ENCODE data around the gene EDC4. TPM values are rescaled to one million over a fixed set of nuclear protein-coding genes. Genes with fewer than 3 reads are reported as not detected.

EDC4 gene
- total and polyA plus RNA-seq, 2 donors from 2014 or later = 44.7 to 56.5 TPM

GRCh38 chr16:67884684-67885083, 11.8 kb downstream of the EDC4 start, which contains the start of gene NRN1L:
Gene NRN1L (plus strand): TSS chr16:67884885. CDS start chr16:67884904, 19 bp downstream.
- no peaks in the 10 kb centered on the region for H3K9me3 ChIP-seq (ENCODE audit: control insufficient read depth in 2 of 3, insufficient read depth in 1 of 3, low read length in 3 of 3)
- H3K9ac ChIP-seq (ENCODE audit: low read length in 3 of 3) = no peak within 1 kb of the TSS
- no peak within 1 kb of the TSS for H3K4me3 ChIP-seq (ENCODE audit: low read length in 3 of 3)
- peaks cover 0 to 41% (median 29%) of the 10 kb centered on the region in 3 donors for H3K36me3 ChIP-seq (ENCODE audit: control insufficient read depth in 2 of 3, insufficient read depth in 3 of 3, low read length in 3 of 3)
- no peaks in the 10 kb centered on the region for H3K27me3 ChIP-seq (ENCODE audit: control insufficient read depth, insufficient read depth, low read length)
- intact Hi-C loops (cut with DNase I) = no loop called here
- H3K4me1 ChIP-seq (ENCODE audit: control insufficient read depth in 2 of 3, insufficient read depth in 2 of 3, low read depth in 1 of 3, low read length in 3 of 3) = no peaks in the 10 kb centered on the region
- no peak within 1 kb of the TSS for H3K27ac ChIP-seq (ENCODE audit: low read depth in 2 of 2, low read length in 2 of 2)
- FAIRE-seq = no peak
- DNase-seq = peak; percentile 80 to 96 (median 88)
- TF ChIP-seq, protein P1, sequence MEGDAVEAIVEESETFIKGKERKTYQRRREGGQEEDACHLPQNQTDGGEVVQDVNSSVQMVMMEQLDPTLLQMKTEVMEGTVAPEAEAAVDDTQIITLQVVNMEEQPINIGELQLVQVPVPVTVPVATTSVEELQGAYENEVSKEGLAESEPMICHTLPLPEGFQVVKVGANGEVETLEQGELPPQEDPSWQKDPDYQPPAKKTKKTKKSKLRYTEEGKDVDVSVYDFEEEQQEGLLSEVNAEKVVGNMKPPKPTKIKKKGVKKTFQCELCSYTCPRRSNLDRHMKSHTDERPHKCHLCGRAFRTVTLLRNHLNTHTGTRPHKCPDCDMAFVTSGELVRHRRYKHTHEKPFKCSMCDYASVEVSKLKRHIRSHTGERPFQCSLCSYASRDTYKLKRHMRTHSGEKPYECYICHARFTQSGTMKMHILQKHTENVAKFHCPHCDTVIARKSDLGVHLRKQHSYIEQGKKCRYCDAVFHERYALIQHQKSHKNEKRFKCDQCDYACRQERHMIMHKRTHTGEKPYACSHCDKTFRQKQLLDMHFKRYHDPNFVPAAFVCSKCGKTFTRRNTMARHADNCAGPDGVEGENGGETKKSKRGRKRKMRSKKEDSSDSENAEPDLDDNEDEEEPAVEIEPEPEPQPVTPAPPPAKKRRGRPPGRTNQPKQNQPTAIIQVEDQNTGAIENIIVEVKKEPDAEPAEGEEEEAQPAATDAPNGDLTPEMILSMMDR (IDR thresholded peaks at IDR 0.05; ENCODE audit: borderline replicate concordance, extremely low read depth, insufficient read depth) = no peak

- no peak overlapping the region for H3K9ac ChIP-seq (ENCODE audit: low read length in 3 of 3)
- FAIRE-seq (no peak), DNase-seq (no peak)
- no peak overlapping the region for H3K27ac ChIP-seq (ENCODE audit: low read depth in 2 of 2, low read length in 2 of 2)
- intact Hi-C loops (cut with DNase I) = no loop called here
- H3K9me3 ChIP-seq (ENCODE audit: control insufficient read depth in 2 of 3, insufficient read depth in 1 of 3, low read length in 3 of 3) = no peaks in the 10 kb centered on the region
- TF ChIP-seq, protein P1 (IDR thresholded peaks at IDR 0.05; ENCODE audit: borderline replicate concordance, extremely low read depth, insufficient read depth) = no peak
- H3K36me3 ChIP-seq (ENCODE audit: control insufficient read depth in 2 of 3, insufficient read depth in 3 of 3, low read length in 3 of 3) = peaks cover 0 to 33% (median 21%) of the 10 kb centered on the region in 3 donors
- no peak overlapping the region for H3K4me3 ChIP-seq (ENCODE audit: low read length in 3 of 3)
- no peaks in the 10 kb centered on the region for H3K4me1 ChIP-seq (ENCODE audit: control insufficient read depth in 2 of 3, insufficient read depth in 2 of 3, low read depth in 1 of 3, low read length in 3 of 3)
- H3K27me3 ChIP-seq (ENCODE audit: control insufficient read depth, insufficient read depth, low read length) = no peaks in the 10 kb centered on the region
These were observed 12.7 kb downstream of the EDC4 start for GRCh38 chr16:67885545-67885944.

- no peaks in the 10 kb centered on the region for H3K4me1 ChIP-seq (ENCODE audit: control insufficient read depth in 2 of 3, insufficient read depth in 2 of 3, low read depth in 1 of 3, low read length in 3 of 3)
- no peak overlapping the region for H3K27ac ChIP-seq (ENCODE audit: low read depth in 2 of 2, low read length in 2 of 2)
- TF ChIP-seq, protein P1 (IDR thresholded peaks at IDR 0.05; ENCODE audit: borderline replicate concordance, extremely low read depth, insufficient read depth) = no peak
- intact Hi-C loops (cut with DNase I) = no loop called here
- DNase-seq (peak in 1 of 5 donors; percentile 65), FAIRE-seq (no peak)
- no peaks in the 10 kb centered on the region for H3K9me3 ChIP-seq (ENCODE audit: control insufficient read depth in 2 of 3, insufficient read depth in 1 of 3, low read length in 3 of 3)
- H3K36me3 ChIP-seq (ENCODE audit: control insufficient read depth in 2 of 3, insufficient read depth in 3 of 3, low read length in 3 of 3) = peaks cover 0 to 29% (median 17%) of the 10 kb centered on the region in 3 donors
- H3K9ac ChIP-seq (ENCODE audit: low read length in 3 of 3) = no peak overlapping the region
- no peaks in the 10 kb centered on the region for H3K27me3 ChIP-seq (ENCODE audit: control insufficient read depth, insufficient read depth, low read length)
- no peak overlapping the region for H3K4me3 ChIP-seq (ENCODE audit: low read length in 3 of 3)
These were observed 13.1 kb downstream of the EDC4 start for GRCh38 chr16:67885976-67886375.

DNA sequence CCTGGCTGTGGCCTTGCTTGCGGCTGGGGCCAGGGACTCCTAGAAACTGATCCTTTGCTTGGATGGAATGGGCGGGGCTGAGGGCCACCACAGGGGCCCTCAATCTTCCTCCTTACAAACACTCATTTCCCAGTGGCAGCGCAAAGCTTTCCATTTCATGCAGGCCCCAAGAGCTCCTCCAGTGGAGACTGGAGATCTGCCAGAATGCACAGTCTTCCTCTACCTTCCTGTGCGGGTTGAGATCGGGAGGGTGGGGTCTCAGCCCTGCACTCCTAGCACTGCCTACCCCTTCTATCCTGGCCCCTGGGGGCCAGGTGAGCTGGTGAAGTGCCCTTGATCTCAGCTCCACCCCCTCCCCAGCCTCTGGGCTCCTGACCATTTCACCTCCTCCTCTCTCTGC, 13.5 kb downstream of the EDC4 start:
- intact Hi-C loops (cut with DNase I) = no loop called here
- Histone ChIP-seq H3K27ac (ENCODE audit: low read depth in 2 of 2, low read length in 2 of 2) (no peak overlapping the region), H3K4me1 (ENCODE audit: control insufficient read depth in 2 of 3, insufficient read depth in 2 of 3, low read depth in 1 of 3, low read length in 3 of 3) (no peaks in the 10 kb centered on the region), H3K9ac (ENCODE audit: low read length in 3 of 3) (no peak overlapping the region), H3K27me3 (ENCODE audit: control insufficient read depth, insufficient read depth, low read length) (no peaks in the 10 kb centered on the region), H3K4me3 (ENCODE audit: low read length in 3 of 3) (no peak overlapping the region), H3K9me3 (ENCODE audit: control insufficient read depth in 2 of 3, insufficient read depth in 1 of 3, low read length in 3 of 3) (no peaks in the 10 kb centered on the region), H3K36me3 (ENCODE audit: control insufficient read depth in 2 of 3, insufficient read depth in 3 of 3, low read length in 3 of 3) (peaks cover 0 to 24% (median 13%) of the 10 kb centered on the region in 3 donors)
- TF ChIP-seq, protein P1 (IDR thresholded peaks at IDR 0.05; ENCODE audit: borderline replicate concordance, extremely low read depth, insufficient read depth) = no peak
- FAIRE-seq (no peak), DNase-seq (no peak)

Measured in kidney (tissue), 14 donors.